ENCODE results near the gene KLK2. TPM values are rescaled to one million over a fixed set of nuclear protein-coding genes. Genes with fewer than 3 reads are reported as not detected.

The KLK2 gene
- polyA plus RNA-seq, 3 donors, result not detected

DNA sequence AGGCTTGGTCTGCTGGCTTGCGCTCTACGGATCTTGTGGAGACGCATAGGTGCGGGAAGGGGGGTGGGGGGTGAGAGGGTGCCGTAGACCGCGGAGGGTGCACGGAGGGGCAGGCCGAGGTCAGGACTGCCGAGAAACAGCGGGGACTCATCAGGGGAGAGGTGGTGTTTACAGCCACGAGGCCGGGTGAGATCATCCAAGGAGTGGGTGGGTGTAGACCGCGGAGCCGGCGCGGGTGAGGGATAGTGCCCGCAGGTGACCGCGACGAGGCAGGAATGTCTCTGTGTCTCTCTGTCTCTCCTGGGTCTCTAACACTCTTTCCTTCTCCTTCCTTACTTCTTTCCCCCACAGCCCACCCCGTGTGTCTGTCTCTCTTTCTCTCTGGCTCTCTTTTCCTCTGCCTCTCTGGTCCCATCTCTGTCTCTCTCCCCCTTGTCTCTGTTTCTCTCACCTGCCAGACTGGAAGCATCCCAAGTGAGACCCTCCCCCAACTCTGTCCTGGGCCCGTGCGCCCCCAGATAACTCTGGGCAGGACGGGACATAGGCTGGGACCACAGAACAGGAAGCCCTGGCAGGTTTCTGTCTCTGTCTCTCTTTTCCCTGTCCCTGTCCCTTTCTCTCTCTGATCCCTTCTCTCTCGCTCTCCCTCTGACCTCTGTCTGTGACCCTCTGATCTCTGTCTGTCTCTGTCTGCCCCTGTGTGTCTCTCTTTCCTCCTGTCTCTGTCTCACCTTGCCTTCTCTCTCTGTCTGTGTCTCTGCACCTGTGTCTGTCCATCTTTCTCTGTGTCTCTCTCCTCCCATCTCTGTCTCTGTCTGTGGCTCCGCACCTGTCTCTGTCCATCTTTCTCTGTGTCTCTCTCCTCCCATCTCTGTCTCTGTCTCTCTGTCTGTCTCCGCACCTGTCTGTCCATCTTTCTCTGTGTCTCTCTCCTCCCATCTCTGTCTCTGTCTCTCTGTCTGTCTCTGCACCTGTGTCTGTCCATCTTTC lies 39.8 kb downstream of the KLK2 start:
- H3K79me2 ChIP-seq (ENCODE audit: insufficient read depth, low read length), result no peaks in the 10 kb centered on the region
- no peaks in the 10 kb centered on the region for H3K36me3 Mint-ChIP-seq
- H2AFZ ChIP-seq (ENCODE audit: insufficient read depth, low read depth, low read length, poor library complexity, severe bottlenecking), result no peak overlapping the region
- WGBS (ENCODE audit: insufficient coverage), result 9% methylated on average over 17 of the region's 29 CpGs
- H3K4me3 ChIP-seq (replicated peaks in 1 of 3; ENCODE audit: low read depth in 2 of 3, low read length in 3 of 3), result no peak overlapping the region
- DNase-seq, result no peak
- H3K9me3 Mint-ChIP-seq, result peaks cover 2 to 12% (median 8%) of the 10 kb centered on the region in 7 donors
- H3K4me3 Mint-ChIP-seq, result no peak overlapping the region
- no peaks in the 10 kb centered on the region for H4K20me1 ChIP-seq (ENCODE audit: insufficient read depth, low read length)
- H3K36me3 ChIP-seq (replicated peaks in 1 of 2; ENCODE audit: control insufficient read depth in 1 of 2, insufficient read depth in 2 of 2, low read length in 2 of 2), result no peaks in the 10 kb centered on the region
- H3K4me1 ChIP-seq (ENCODE audit: control insufficient read depth in 1 of 2, insufficient read depth in 2 of 2, low read length in 2 of 2), result peaks cover 0 to 7% of the 10 kb centered on the region in 2 donors
- H3K27ac Mint-ChIP-seq, result no peak overlapping the region
- no peak overlapping the region for H3K27ac ChIP-seq (ENCODE audit: low read depth in 1 of 2, low read length in 2 of 2)
- H3K9me3 ChIP-seq (replicated peaks in 1 of 2; ENCODE audit: control insufficient read depth in 1 of 2, insufficient read depth in 1 of 2, low read length in 2 of 2), result peaks cover 6 to 7% of the 10 kb centered on the region in 2 donors
- intact Hi-C loops (cut with micrococcal nuclease), result no loop called here
- H3K4me1 Mint-ChIP-seq, result peaks cover 5% of the 10 kb centered on the region
- no peak overlapping the region for H3K9ac ChIP-seq (ENCODE audit: insufficient read depth, low read length, poor library complexity, severe bottlenecking)
- TF ChIP-seq, protein P1, sequence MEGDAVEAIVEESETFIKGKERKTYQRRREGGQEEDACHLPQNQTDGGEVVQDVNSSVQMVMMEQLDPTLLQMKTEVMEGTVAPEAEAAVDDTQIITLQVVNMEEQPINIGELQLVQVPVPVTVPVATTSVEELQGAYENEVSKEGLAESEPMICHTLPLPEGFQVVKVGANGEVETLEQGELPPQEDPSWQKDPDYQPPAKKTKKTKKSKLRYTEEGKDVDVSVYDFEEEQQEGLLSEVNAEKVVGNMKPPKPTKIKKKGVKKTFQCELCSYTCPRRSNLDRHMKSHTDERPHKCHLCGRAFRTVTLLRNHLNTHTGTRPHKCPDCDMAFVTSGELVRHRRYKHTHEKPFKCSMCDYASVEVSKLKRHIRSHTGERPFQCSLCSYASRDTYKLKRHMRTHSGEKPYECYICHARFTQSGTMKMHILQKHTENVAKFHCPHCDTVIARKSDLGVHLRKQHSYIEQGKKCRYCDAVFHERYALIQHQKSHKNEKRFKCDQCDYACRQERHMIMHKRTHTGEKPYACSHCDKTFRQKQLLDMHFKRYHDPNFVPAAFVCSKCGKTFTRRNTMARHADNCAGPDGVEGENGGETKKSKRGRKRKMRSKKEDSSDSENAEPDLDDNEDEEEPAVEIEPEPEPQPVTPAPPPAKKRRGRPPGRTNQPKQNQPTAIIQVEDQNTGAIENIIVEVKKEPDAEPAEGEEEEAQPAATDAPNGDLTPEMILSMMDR (IDR thresholded peaks at IDR 0.05), result no peak
- peaks cover 22 to 57% of the 10 kb centered on the region in 2 donors for H3K27me3 ChIP-seq (ENCODE audit: control insufficient read depth in 2 of 2, insufficient read depth in 2 of 2, low read length in 2 of 2)
- no peak overlapping the region for H3K4me2 ChIP-seq (replicated peaks; ENCODE audit: extremely low read depth, low read length, poor library complexity, severe bottlenecking)
- H3K27me3 Mint-ChIP-seq (ENCODE audit: low read depth in 3 of 3), result peaks cover 3 to 34% (median 7%) of the 10 kb centered on the region in 3 donors

DNA sequence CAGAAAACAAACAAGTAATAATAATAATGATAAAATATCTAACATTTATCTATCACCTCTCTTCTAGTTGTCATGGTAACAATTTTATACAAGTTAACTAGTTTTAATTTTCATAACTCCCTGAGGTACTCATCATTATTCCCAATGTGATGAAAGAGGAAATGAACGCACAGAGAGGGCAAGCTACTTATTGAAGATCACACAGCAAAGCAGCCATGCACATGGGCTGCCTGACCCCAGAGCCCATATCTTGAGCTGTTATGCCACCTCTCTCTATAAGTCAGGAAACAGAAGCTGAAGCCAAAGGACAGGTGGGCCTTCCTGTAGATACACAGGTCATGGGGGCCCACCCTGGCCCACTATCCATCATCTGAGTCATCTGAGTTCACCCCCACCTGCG lies 42.8 kb downstream of the KLK2 start:
- no peaks in the 10 kb centered on the region for H3K36me3 Mint-ChIP-seq
- WGBS (ENCODE audit: insufficient coverage), result no CpG with 5 or more reads among the region's 2 CpGs

More for the DNA sequence above, 42.8 kb downstream of the KLK2 start:
- no peaks in the 10 kb centered on the region for H3K79me2 ChIP-seq (ENCODE audit: insufficient read depth, low read length)
- H3K4me1 ChIP-seq (ENCODE audit: control insufficient read depth in 1 of 2, insufficient read depth in 2 of 2, low read length in 2 of 2), result no peaks in the 10 kb centered on the region
- H3K9me3 Mint-ChIP-seq, result peaks cover 0 to 3% (median 0%) of the 10 kb centered on the region in 7 donors
- H4K20me1 ChIP-seq (ENCODE audit: insufficient read depth, low read length), result no peaks in the 10 kb centered on the region
- no peaks in the 10 kb centered on the region for H3K36me3 ChIP-seq (replicated peaks in 1 of 2; ENCODE audit: control insufficient read depth in 1 of 2, insufficient read depth in 2 of 2, low read length in 2 of 2)
- H3K27me3 ChIP-seq (ENCODE audit: control insufficient read depth in 2 of 2, insufficient read depth in 2 of 2, low read length in 2 of 2), result peaks cover 18 to 27% of the 10 kb centered on the region in 2 donors
- H2AFZ ChIP-seq (ENCODE audit: insufficient read depth, low read depth, low read length, poor library complexity, severe bottlenecking), result no peak overlapping the region
- no peak overlapping the region for H3K9ac ChIP-seq (ENCODE audit: insufficient read depth, low read length, poor library complexity, severe bottlenecking)
- DNase-seq, result no peak
- no peak overlapping the region for H3K27ac ChIP-seq (ENCODE audit: low read depth in 1 of 2, low read length in 2 of 2)
- H3K4me3 ChIP-seq (replicated peaks in 1 of 3; ENCODE audit: low read depth in 2 of 3, low read length in 3 of 3), result no peak overlapping the region
- H3K4me1 Mint-ChIP-seq, result no peaks in the 10 kb centered on the region
- no peak overlapping the region for H3K4me3 Mint-ChIP-seq
- no peak overlapping the region for H3K4me2 ChIP-seq (replicated peaks; ENCODE audit: extremely low read depth, low read length, poor library complexity, severe bottlenecking)
- no peak overlapping the region for H3K27ac Mint-ChIP-seq
- intact Hi-C loops (cut with micrococcal nuclease), result no loop called here
- H3K9me3 ChIP-seq (replicated peaks in 1 of 2; ENCODE audit: control insufficient read depth in 1 of 2, insufficient read depth in 1 of 2, low read length in 2 of 2), result peaks cover 0 to 6% of the 10 kb centered on the region in 2 donors
- peaks cover 5 to 14% (median 12%) of the 10 kb centered on the region in 3 donors for H3K27me3 Mint-ChIP-seq (ENCODE audit: low read depth in 3 of 3)
- TF ChIP-seq, protein P1 (IDR thresholded peaks at IDR 0.05), result no peak

All from CD14-positive monocyte (primary cell).